HG03025 (cell line): ENCODE data around the gene DPF3.

Source experiments
- ATAC-seq: cut with Tn5 transposase; IDR thresholded peaks from one replicate; pipeline ENCODE4 v1.9.1; 2021; ENCODE audit warnings: mild to moderate bottlenecking, moderate library complexity; ENCODE audit not compliant: unreplicated experiment, low FRiP score

The DPF3 gene

GRCh38 chr14:72692696-72693095, 201.2 kb downstream of the DPF3 start:
- no peak for ATAC-seq

- no peak for ATAC-seq
Observed at GRCh38 chr14:72690324-72690723, 203.6 kb downstream of the DPF3 start.

GRCh38 chr14:72688990-72689671, 204.8 kb downstream of the DPF3 start:
- ATAC-seq = no peak

- no peak for ATAC-seq
Observed at GRCh38 chr14:72686832-72687231, 207.1 kb downstream of the DPF3 start.

- no peak for ATAC-seq
Observed at GRCh38 chr14:72686101-72686500, 207.8 kb downstream of the DPF3 start.

- no peak for ATAC-seq
Observed at GRCh38 chr14:72685456-72685855, 208.4 kb downstream of the DPF3 start.

GRCh38 chr14:72683787-72684186, 210.1 kb downstream of the DPF3 start:
- ATAC-seq = no peak

GRCh38 chr14:72682188-72682587, 211.7 kb downstream of the DPF3 start:
- no peak for ATAC-seq

GRCh38 chr14:72680853-72681640, 212.9 kb downstream of the DPF3 start:
- ATAC-seq = no peak

GRCh38 chr14:72679536-72680151, 214.3 kb downstream of the DPF3 start:
- no peak for ATAC-seq

GRCh38 chr14:72679141-72679535, 214.8 kb downstream of the DPF3 start:
- ATAC-seq = no peak

GRCh38 chr14:72678356-72678755, 215.5 kb downstream of the DPF3 start:
- ATAC-seq = no peak

- no peak for ATAC-seq
Observed at GRCh38 chr14:72677664-72678063, 216.2 kb downstream of the DPF3 start.

- no peak for ATAC-seq
Observed at GRCh38 chr14:72675126-72675525, 218.8 kb downstream of the DPF3 start.

GRCh38 chr14:72673179-72673578, 220.7 kb downstream of the DPF3 start:
- no peak for ATAC-seq

- ATAC-seq = no peak
Observed at GRCh38 chr14:72666610-72667009, 227.3 kb downstream of the DPF3 start.

GRCh38 chr14:72665259-72665658, 228.6 kb downstream of the DPF3 start:
- ATAC-seq = no peak

- ATAC-seq = no peak
Observed at GRCh38 chr14:72664651-72665050, 229.2 kb downstream of the DPF3 start.

GRCh38 chr14:72663956-72664650, 229.8 kb downstream of the DPF3 start:
- ATAC-seq = no peak

GRCh38 chr14:72663076-72663487, 230.8 kb downstream of the DPF3 start:
- no peak for ATAC-seq

- no peak for ATAC-seq
Observed at GRCh38 chr14:72662214-72662613, 231.7 kb downstream of the DPF3 start.
